GM23338 (cell line): ENCODE results near the gene LYG1. TPM values are rescaled to one million over a fixed set of nuclear protein-coding genes. Genes with fewer than 3 reads are reported as not detected.

Experiments used
- ATAC-seq: fragments of 200-7000 bp; cut with Tn5 transposase; 3 replicates; pipeline ENCODE4 v1.9.1; 2020
- DNase-seq: peaks from one replicate; pipeline ENCODE4 v3.0.0-alpha.2; 2015; ENCODE audit warnings: low spot score
- H2AFZ ChIP-seq: fragments of 200-600 bp; sonication (generic); 2 replicates; pipeline ENCODE4 v1.8.0; 2016; ENCODE audit warnings: antibody characterized with exemption, mild to moderate bottlenecking, moderate library complexity
- H3F3A ChIP-seq: fragments of 200-600 bp; sonication (generic); replicated peaks from 2 replicates; pipeline ENCODE4 v1.8.0; 2017; ENCODE audit warnings: antibody characterized with exemption, mixed run types, low read depth
- H3K27ac ChIP-seq: fragments of 200-600 bp; sonication (generic); 2 replicates; pipeline ENCODE4 v1.6.1; 2016; ENCODE audit warnings: low read depth
- H3K27me3 ChIP-seq: fragments of 200-600 bp; sonication (generic); 2 replicates; pipeline ENCODE4 v1.8.0; 2016; ENCODE audit warnings: mild to moderate bottlenecking, mixed run types, moderate library complexity; ENCODE audit not compliant: insufficient read depth
- H3K36me3 ChIP-seq: fragments of 200-600 bp; sonication (generic); 2 replicates; pipeline ENCODE4 v1.8.0; 2016; ENCODE audit warnings: mild to moderate bottlenecking; ENCODE audit not compliant: insufficient read depth
- H3K4me1 ChIP-seq: fragments of 200-600 bp; sonication (generic); 2 replicates; pipeline ENCODE4 v1.8.0; 2016; ENCODE audit warnings: mild to moderate bottlenecking, moderate library complexity; ENCODE audit not compliant: insufficient read depth
- H3K4me2 ChIP-seq: fragments of 200-600 bp; sonication (generic); 2 replicates; pipeline ENCODE4 v1.7.1; 2017; ENCODE audit warnings: mixed run types
- H3K4me3 ChIP-seq: fragments of 200-600 bp; sonication (generic); 2 replicates; pipeline ENCODE4 v1.6.1; 2016; ENCODE audit warnings: mixed run types
- H3K79me2 ChIP-seq: fragments of 200-600 bp; sonication (generic); replicated peaks from 2 replicates; pipeline ENCODE4 v1.8.0; 2017; ENCODE audit warnings: mild to moderate bottlenecking; ENCODE audit not compliant: insufficient read depth
- H3K9me2 ChIP-seq: fragments of 200-600 bp; sonication (generic); 2 replicates; pipeline ENCODE4 v1.8.0; 2017; ENCODE audit not compliant: insufficient read depth
- H4K20me1 ChIP-seq: fragments of 200-600 bp; sonication (generic); replicated peaks from 2 replicates; pipeline ENCODE4 v1.8.0; 2017; ENCODE audit warnings: mild to moderate bottlenecking; ENCODE audit not compliant: insufficient read depth
- H3K27ac Mint-ChIP-seq: 2 replicates; pipeline ENCODE4 v1.8.0; 2020; ENCODE audit warnings: inconsistent platforms, mild to moderate bottlenecking, moderate library complexity, mixed read lengths
- H3K27me3 Mint-ChIP-seq: 3 replicates; pipeline ENCODE4 v1.8.0; 2022; ENCODE audit warnings: low read depth, mild to moderate bottlenecking, moderate library complexity, mixed read lengths, inconsistent platforms; ENCODE audit not compliant: insufficient read depth, poor library complexity
- H3K36me3 Mint-ChIP-seq: 3 replicates; pipeline ENCODE4 v1.8.0; 2021; ENCODE audit warnings: low read depth, mild to moderate bottlenecking, inconsistent platforms, moderate library complexity, mixed read lengths
- H3K4me1 Mint-ChIP-seq: 3 replicates; pipeline ENCODE4 v1.8.0; 2020; ENCODE audit warnings: mild to moderate bottlenecking, inconsistent platforms, mixed read lengths
- H3K4me3 Mint-ChIP-seq: 3 replicates; pipeline ENCODE4 v1.8.0; 2021; ENCODE audit warnings: moderate library complexity, mild to moderate bottlenecking, inconsistent platforms, mixed read lengths
- H3K9me3 Mint-ChIP-seq: 3 replicates; pipeline ENCODE4 v1.8.0; 2020; ENCODE audit warnings: moderate library complexity, mild to moderate bottlenecking, inconsistent platforms, mixed read lengths
- CREB1 ChIP-seq: fragments of 250-450 bp; sonication (Bioruptor Pico); IDR thresholded peaks from 2 replicates; pipeline ENCODE4 v1.5.0; 2020; ENCODE audit warnings: low read depth, mild to moderate bottlenecking, moderate library complexity
- CTCF ChIP-seq, 2 experiments: fragments of 200-600 bp in 1 of 2; sonication (generic) in 1 of 2; conservative IDR thresholded peaks; 2 replicates each; pipeline versions ENCODE4 v1.5.1 to v1.6.1; 2016 to 2017; ENCODE audit warnings: antibody characterized with exemption in 2 of 2, low read depth in 2 of 2, mild to moderate bottlenecking in 2 of 2, moderate library complexity in 1 of 2
- ETS1 ChIP-seq: IDR thresholded peaks from 2 replicates; pipeline ENCODE4 v1.6.1; 2016; ENCODE audit warnings: antibody characterized with exemption
- EZH2 ChIP-seq: fragments of 200-600 bp; sonication (generic); IDR thresholded peaks from one replicate; pipeline ENCODE4 v1.8.0; 2017; ENCODE audit warnings: antibody characterized with exemption, mild to moderate bottlenecking, low read depth; ENCODE audit not compliant: unreplicated experiment
- EZH2phosphoT487 ChIP-seq: fragments of 200-600 bp; sonication (generic); IDR thresholded peaks from one replicate; pipeline ENCODE4 v1.8.1; 2018; ENCODE audit warnings: antibody characterized with exemption; ENCODE audit not compliant: unreplicated experiment
- JUNB ChIP-seq: IDR thresholded peaks from one replicate; pipeline ENCODE4 v1.6.1; 2016; ENCODE audit warnings: antibody characterized with exemption; ENCODE audit not compliant: unreplicated experiment
- NANOG ChIP-seq: IDR thresholded peaks from 2 replicates; pipeline ENCODE4 v1.6.1; 2016; ENCODE audit warnings: antibody characterized with exemption, borderline replicate concordance
- POLR2AphosphoS5 ChIP-seq: IDR thresholded peaks from 2 replicates; pipeline ENCODE4 v1.6.1; 2016; ENCODE audit warnings: antibody characterized with exemption, low read depth
- REST ChIP-seq: IDR thresholded peaks from one replicate; pipeline ENCODE4 v1.6.1; 2018; ENCODE audit warnings: antibody characterized with exemption; ENCODE audit not compliant: unreplicated experiment
- STAT1 ChIP-seq: IDR thresholded peaks from one replicate; pipeline ENCODE4 v1.6.1; 2016; ENCODE audit warnings: antibody characterized with exemption; ENCODE audit not compliant: unreplicated experiment
- ZNF114 ChIP-seq: fragments of 250-450 bp; sonication (Bioruptor Pico); IDR thresholded peaks from 2 replicates; pipeline ENCODE4 v1.5.0; 2020; ENCODE audit warnings: mild to moderate bottlenecking, moderate library complexity
- ZNF331 ChIP-seq: fragments of 250-450 bp; sonication (Bioruptor Pico); IDR thresholded peaks from 2 replicates; pipeline ENCODE4 v1.5.0; 2020; ENCODE audit warnings: low read depth, mild to moderate bottlenecking, moderate library complexity
- ZNF462 ChIP-seq: fragments of 250-450 bp; sonication (Bioruptor Pico); IDR thresholded peaks from 2 replicates; pipeline ENCODE4 v1.5.0; 2020; ENCODE audit warnings: mild to moderate bottlenecking, moderate library complexity
- polyA plus RNA-seq: library from polyadenylated mRNA; unstranded; fragments of >200 nt; fragmentation: Nextera tagmentation; extraction: Ambion mirVana; gene quantifications from 2 replicates; pipeline ENCODE4 v1.2.1, GENCODE V29; 2016
- total RNA-seq: library from RNA; depleted of rRNA; stranded (reverse); fragments of >200 nt; shearing (Covaris generic); gene quantifications from 2 replicates; pipeline ENCODE4 v1.2.3, GENCODE V29; 2014

Gene LYG1
- total and polyA plus RNA-seq, 2 experiments from 2014 or later, result 0.35 to 0.57 TPM

GRCh38 chr2:99299580-99299979, 1.4 kb downstream of the LYG1 start:
- Histone ChIP-seq H3K4me1 (no peaks in the 10 kb centered on the region), H3K4me2 (no peak overlapping the region), H3K36me3 (no peaks in the 10 kb centered on the region), H3K4me3 (no peak overlapping the region), H3K27ac (no peak overlapping the region), H3K27me3 (no peaks in the 10 kb centered on the region), H3K9me2 (no peaks in the 10 kb centered on the region; the same call in 1 of the 2 replicates), H4K20me1 (no peaks in the 10 kb centered on the region), H3K79me2 (no peaks in the 10 kb centered on the region), H2AFZ (no peak overlapping the region), H3F3A (no peaks in the 10 kb centered on the region)
- H3K4me3 Mint-ChIP-seq, result no peak overlapping the region
- no peak for DNase-seq
- no peaks in the 10 kb centered on the region for H3K9me3 Mint-ChIP-seq
- no peaks in the 10 kb centered on the region for H3K4me1 Mint-ChIP-seq
- H3K27ac Mint-ChIP-seq, result no peak overlapping the region
- no peaks in the 10 kb centered on the region for H3K27me3 Mint-ChIP-seq
- H3K36me3 Mint-ChIP-seq, result no peaks in the 10 kb centered on the region
- TF ChIP-seq POLR2AphosphoS5 (no peak), JUNB (no peak), NANOG (no peak), ZNF331 (CRISPR knock-in tag) (no peak), REST (no peak), ZNF462 (CRISPR knock-in tag) (no peak), ZNF114 (no peak), EZH2 (no peak), EZH2phosphoT487 (no peak), ETS1 (no peak), CTCF (conservative IDR thresholded peaks at IDR 0.05; ENCODE audit: low read depth in 2 of 2) (no peak), STAT1 (no peak), CREB1 (no peak)
- ATAC-seq, result no peak
